EH (cell line): ENCODE results near the gene IGFN1.
A peak's percentile ranks its signal among the peaks of the same experiment; 100 is the strongest.

Experiments used
- DNase-seq: peaks from one replicate; pipeline ENCODE4 v3.0.0-alpha.2; 2015; ENCODE audit warnings: low read depth

IGFN1 gene

GRCh38 chr1:201163707-201164106 is 26.9 kb upstream of the IGFN1 start:
- no peak for DNase-seq

- peak; percentile 12 for DNase-seq
Observed at GRCh38 chr1:201164645-201165044, 26.0 kb upstream of the IGFN1 start.

- no peak for DNase-seq
Observed at GRCh38 chr1:201167041-201167991, 23.3 kb upstream of the IGFN1 start.

- no peak for DNase-seq
Observed at GRCh38 chr1:201169203-201169602, 21.4 kb upstream of the IGFN1 start.

- DNase-seq: no peak
Observed at GRCh38 chr1:201169971-201170532, 20.6 kb upstream of the IGFN1 start.

GRCh38 chr1:201170533-201171062 is 20.0 kb upstream of the IGFN1 start:
- peak; percentile 95 for DNase-seq

GRCh38 chr1:201171063-201172036 is 19.3 kb upstream of the IGFN1 start:
- peak; percentile 61 for DNase-seq

GRCh38 chr1:201172326-201172725 is 18.3 kb upstream of the IGFN1 start:
- DNase-seq: no peak

GRCh38 chr1:201172999-201173610 is 17.5 kb upstream of the IGFN1 start:
- DNase-seq: no peak

GRCh38 chr1:201173736-201174135 is 16.9 kb upstream of the IGFN1 start:
- DNase-seq: no peak

- no peak for DNase-seq
Observed at GRCh38 chr1:201175820-201176500, 14.7 kb upstream of the IGFN1 start.

- DNase-seq: peak; percentile 40
Observed at GRCh38 chr1:201176940-201177339, 13.7 kb upstream of the IGFN1 start.

GRCh38 chr1:201178718-201179117 is 11.9 kb upstream of the IGFN1 start:
- no peak for DNase-seq

- DNase-seq: no peak
Observed at GRCh38 chr1:201180141-201180540, 10.5 kb upstream of the IGFN1 start.

GRCh38 chr1:201180901-201181300 is 9.7 kb upstream of the IGFN1 start:
- no peak for DNase-seq

GRCh38 chr1:201181323-201181722 is 9.3 kb upstream of the IGFN1 start:
- no peak for DNase-seq

- no peak for DNase-seq
Observed at GRCh38 chr1:201181726-201182125, 8.9 kb upstream of the IGFN1 start.

GRCh38 chr1:201183209-201183608 is 7.4 kb upstream of the IGFN1 start:
- DNase-seq: no peak

- no peak for DNase-seq
Observed at GRCh38 chr1:201183753-201184152, 6.9 kb upstream of the IGFN1 start.

GRCh38 chr1:201184307-201185122 is 6.1 kb upstream of the IGFN1 start:
- DNase-seq: peak; percentile 87
